Measurements from ENCODE around the gene CSPG4.

- TF ChIP-seq POLR2A (IDR thresholded peaks at IDR 0.05; ENCODE audit: low read length) (no peak), GATA1 (IDR thresholded peaks at IDR 0.05; ENCODE audit: low read depth, low read length) (no peak)
Measured at GRCh38 chr15:75649045-75649761, 63.4 kb downstream of the CSPG4 start.

Measured in erythroblast (primary cell).